Measurements from ENCODE around the gene AXIN2.

DNA sequence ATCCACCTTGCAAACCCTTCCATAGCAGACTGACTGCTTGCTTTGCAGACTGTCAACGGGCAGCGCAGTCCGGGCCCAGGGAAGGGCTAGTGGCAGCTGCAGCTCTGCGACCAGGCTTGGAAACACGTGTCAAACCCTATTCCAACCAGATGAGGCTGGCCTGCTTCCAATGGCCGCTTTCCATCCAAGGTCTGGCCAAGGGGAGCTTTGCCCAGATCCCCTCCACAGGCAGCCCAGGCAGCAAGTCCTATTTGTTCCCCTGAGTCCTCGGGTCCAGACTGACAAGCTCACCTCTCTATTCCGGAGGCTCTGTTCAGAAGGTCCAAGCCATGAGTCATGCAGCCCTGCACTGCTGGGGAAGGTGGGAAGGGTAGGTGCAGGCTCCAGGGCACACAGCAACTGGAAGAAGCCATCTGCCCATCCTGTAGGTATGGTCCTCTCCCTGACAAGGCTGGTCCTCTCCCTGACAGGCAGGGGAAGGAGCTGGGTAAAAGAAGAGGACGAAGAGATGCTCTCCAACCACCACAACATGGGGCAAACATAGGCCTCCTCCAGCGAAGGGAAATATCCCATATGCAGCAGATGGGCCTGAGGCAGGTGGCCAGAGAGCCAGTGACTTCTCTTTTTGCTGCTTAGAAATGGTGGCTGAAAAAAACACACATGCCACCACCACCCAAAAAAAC, 22.6 kb upstream of the AXIN2 start:
- TF ChIP-seq, protein P1, sequence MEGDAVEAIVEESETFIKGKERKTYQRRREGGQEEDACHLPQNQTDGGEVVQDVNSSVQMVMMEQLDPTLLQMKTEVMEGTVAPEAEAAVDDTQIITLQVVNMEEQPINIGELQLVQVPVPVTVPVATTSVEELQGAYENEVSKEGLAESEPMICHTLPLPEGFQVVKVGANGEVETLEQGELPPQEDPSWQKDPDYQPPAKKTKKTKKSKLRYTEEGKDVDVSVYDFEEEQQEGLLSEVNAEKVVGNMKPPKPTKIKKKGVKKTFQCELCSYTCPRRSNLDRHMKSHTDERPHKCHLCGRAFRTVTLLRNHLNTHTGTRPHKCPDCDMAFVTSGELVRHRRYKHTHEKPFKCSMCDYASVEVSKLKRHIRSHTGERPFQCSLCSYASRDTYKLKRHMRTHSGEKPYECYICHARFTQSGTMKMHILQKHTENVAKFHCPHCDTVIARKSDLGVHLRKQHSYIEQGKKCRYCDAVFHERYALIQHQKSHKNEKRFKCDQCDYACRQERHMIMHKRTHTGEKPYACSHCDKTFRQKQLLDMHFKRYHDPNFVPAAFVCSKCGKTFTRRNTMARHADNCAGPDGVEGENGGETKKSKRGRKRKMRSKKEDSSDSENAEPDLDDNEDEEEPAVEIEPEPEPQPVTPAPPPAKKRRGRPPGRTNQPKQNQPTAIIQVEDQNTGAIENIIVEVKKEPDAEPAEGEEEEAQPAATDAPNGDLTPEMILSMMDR (IDR thresholded peaks at IDR 0.05; ENCODE audit: poor library complexity, severe bottlenecking), result no peak
- no peak for TF ChIP-seq SMC3 (conservative IDR thresholded peaks at IDR 0.05; ENCODE audit: poor library complexity)
- TF ChIP-seq EP300 (conservative IDR thresholded peaks at IDR 0.05; ENCODE audit: poor library complexity, severe bottlenecking), result no peak
- TF ChIP-seq, protein P2, sequence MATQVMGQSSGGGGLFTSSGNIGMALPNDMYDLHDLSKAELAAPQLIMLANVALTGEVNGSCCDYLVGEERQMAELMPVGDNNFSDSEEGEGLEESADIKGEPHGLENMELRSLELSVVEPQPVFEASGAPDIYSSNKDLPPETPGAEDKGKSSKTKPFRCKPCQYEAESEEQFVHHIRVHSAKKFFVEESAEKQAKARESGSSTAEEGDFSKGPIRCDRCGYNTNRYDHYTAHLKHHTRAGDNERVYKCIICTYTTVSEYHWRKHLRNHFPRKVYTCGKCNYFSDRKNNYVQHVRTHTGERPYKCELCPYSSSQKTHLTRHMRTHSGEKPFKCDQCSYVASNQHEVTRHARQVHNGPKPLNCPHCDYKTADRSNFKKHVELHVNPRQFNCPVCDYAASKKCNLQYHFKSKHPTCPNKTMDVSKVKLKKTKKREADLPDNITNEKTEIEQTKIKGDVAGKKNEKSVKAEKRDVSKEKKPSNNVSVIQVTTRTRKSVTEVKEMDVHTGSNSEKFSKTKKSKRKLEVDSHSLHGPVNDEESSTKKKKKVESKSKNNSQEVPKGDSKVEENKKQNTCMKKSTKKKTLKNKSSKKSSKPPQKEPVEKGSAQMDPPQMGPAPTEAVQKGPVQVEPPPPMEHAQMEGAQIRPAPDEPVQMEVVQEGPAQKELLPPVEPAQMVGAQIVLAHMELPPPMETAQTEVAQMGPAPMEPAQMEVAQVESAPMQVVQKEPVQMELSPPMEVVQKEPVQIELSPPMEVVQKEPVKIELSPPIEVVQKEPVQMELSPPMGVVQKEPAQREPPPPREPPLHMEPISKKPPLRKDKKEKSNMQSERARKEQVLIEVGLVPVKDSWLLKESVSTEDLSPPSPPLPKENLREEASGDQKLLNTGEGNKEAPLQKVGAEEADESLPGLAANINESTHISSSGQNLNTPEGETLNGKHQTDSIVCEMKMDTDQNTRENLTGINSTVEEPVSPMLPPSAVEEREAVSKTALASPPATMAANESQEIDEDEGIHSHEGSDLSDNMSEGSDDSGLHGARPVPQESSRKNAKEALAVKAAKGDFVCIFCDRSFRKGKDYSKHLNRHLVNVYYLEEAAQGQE (IDR thresholded peaks at IDR 0.05; ENCODE audit: borderline replicate concordance), result no peak
- no peak for TF ChIP-seq EZH2 (IDR thresholded peaks at IDR 0.05; ENCODE audit: borderline replicate concordance, insufficient read depth, low read length, poor library complexity, severe bottlenecking)
- no peak for TF ChIP-seq POLR2AphosphoS5 (IDR thresholded peaks at IDR 0.05)
- TF ChIP-seq RAD21 (conservative IDR thresholded peaks at IDR 0.05), result no peak
